Transverse colon (tissue), 4 donors: Measurements from ENCODE around the gene WDR7.

Experiments
- EP300 ChIP-seq: sonication (generic); formaldehyde crosslinking; IDR thresholded peaks from one replicate; pipeline ENCODE4 v1.6.1; 2017; ENCODE audit warnings: antibody characterized with exemption, low read depth
- POLR2A ChIP-seq: fragments of 450-650 bp; IDR thresholded peaks from one replicate; pipeline ENCODE4 v1.6.1; 2016; ENCODE audit warnings: antibody characterized with exemption, mild to moderate bottlenecking, moderate library complexity
- POLR2AphosphoS5 ChIP-seq, 3 donors: sonication (generic); formaldehyde crosslinking; IDR thresholded peaks; one replicate each; pipeline ENCODE4 v1.6.1; 2016; ENCODE audit warnings: antibody characterized with exemption in 3 of 3
- TF ChIP-seq, protein P1 (sequence below), 5 experiments: fragments of 200-600 bp in 3 of 5; fragments of 450-650 bp in 2 of 5; sonication (generic) in 3 of 5; IDR thresholded peaks; 1 replicate in 2 of 5; 2 replicates in 3 of 5; pipeline ENCODE4 v1.5.1; 2016 to 2017; ENCODE audit warnings: antibody characterized with exemption in 5 of 5, inconsistent platforms in 3 of 5, mild to moderate bottlenecking in 2 of 5, moderate library complexity in 1 of 5

DNA sequence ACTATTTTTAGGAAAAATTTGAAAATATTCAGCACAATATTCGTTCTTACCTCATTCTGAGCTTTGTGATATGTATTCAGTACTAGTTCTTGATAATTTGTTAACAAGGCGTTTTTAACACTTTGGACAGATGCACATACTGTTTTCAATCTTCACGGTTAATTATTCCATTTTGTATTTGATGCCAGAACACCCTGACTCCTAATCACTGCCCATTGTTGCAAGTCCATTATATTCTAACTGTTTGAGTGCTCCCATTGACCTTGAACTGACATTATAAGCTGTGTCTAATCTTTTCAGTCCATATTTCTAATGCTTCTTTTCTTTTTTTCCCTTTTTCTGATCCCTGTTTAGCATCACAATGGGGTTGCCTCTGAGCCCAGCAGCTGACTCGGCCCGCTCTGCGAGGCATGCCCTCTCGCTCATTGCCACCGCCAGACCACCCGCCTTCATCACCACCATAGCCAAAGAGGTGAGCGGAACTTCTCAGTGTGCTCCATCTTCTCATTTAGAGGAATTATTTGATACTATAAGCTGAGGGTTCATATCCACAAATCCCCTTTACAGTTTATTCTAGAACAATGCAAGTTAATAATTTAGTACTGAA lies 284.4 kb downstream of the WDR7 start:
- TF ChIP-seq POLR2AphosphoS5 (IDR thresholded peaks at IDR 0.05) (no peak), POLR2A (no peak), EP300 (no peak)
- TF ChIP-seq, protein P1, sequence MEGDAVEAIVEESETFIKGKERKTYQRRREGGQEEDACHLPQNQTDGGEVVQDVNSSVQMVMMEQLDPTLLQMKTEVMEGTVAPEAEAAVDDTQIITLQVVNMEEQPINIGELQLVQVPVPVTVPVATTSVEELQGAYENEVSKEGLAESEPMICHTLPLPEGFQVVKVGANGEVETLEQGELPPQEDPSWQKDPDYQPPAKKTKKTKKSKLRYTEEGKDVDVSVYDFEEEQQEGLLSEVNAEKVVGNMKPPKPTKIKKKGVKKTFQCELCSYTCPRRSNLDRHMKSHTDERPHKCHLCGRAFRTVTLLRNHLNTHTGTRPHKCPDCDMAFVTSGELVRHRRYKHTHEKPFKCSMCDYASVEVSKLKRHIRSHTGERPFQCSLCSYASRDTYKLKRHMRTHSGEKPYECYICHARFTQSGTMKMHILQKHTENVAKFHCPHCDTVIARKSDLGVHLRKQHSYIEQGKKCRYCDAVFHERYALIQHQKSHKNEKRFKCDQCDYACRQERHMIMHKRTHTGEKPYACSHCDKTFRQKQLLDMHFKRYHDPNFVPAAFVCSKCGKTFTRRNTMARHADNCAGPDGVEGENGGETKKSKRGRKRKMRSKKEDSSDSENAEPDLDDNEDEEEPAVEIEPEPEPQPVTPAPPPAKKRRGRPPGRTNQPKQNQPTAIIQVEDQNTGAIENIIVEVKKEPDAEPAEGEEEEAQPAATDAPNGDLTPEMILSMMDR (IDR thresholded peaks at IDR 0.05) = no peak
